ENCODE results near the gene ACSF3.

Gene ACSF3

GRCh38 chr16:89133457-89134127 is 39.9 kb downstream of the ACSF3 start:
- no peak for TF ChIP-seq CTCF (IDR thresholded peaks at IDR 0.05; ENCODE audit: insufficient read depth, low read length, poor library complexity, severe bottlenecking)
- DNase-seq (ENCODE audit: extremely low read depth, insufficient read length) = no peak
- no peaks in the 10 kb centered on the region for H3K27me3 ChIP-seq (replicated peaks; ENCODE audit: control insufficient read depth, insufficient read depth, low read length)
- peaks cover 18% of the 10 kb centered on the region for H3K36me3 ChIP-seq (ENCODE audit: control insufficient read depth, insufficient read depth, low read length)
- H3K4me3 ChIP-seq (replicated peaks; ENCODE audit: low read depth, low read length) = no peak overlapping the region

GRCh38 chr16:89134269-89134668 is 40.6 kb downstream of the ACSF3 start:
- no peaks in the 10 kb centered on the region for H3K27me3 ChIP-seq (replicated peaks; ENCODE audit: control insufficient read depth, insufficient read depth, low read length)
- H3K36me3 ChIP-seq (ENCODE audit: control insufficient read depth, insufficient read depth, low read length) = peaks cover 17% of the 10 kb centered on the region
- H3K4me3 ChIP-seq (replicated peaks; ENCODE audit: low read depth, low read length) = no peak overlapping the region
- DNase-seq (ENCODE audit: extremely low read depth, insufficient read length) = no peak
- no peak for TF ChIP-seq CTCF (IDR thresholded peaks at IDR 0.05; ENCODE audit: insufficient read depth, low read length, poor library complexity, severe bottlenecking)

DNA sequence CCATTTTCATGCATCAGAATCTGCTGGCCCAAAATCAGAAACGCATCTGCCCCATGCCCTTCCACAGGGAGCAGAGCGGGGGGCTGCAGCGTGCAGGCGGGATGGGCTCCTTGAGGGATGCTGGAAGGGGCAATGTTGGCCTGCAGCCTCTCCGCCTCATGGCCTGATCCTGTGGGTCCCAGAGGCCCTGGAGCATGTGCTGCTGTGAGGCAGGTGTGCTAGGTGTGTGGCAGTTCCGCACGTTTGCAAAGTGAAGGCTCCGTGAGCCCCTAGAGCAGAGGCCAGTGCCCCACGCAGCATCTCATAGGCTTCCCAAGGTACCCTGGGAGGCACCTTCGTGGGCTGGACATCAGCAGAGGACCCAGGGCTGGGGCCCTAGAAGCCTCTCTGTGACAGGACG is 41.5 kb downstream of the ACSF3 start:
- H3K4me3 ChIP-seq (replicated peaks; ENCODE audit: low read depth, low read length) = no peak overlapping the region
- H3K36me3 ChIP-seq (ENCODE audit: control insufficient read depth, insufficient read depth, low read length) = peaks cover 22% of the 10 kb centered on the region
- no peak for DNase-seq (ENCODE audit: extremely low read depth, insufficient read length)
- H3K27me3 ChIP-seq (replicated peaks; ENCODE audit: control insufficient read depth, insufficient read depth, low read length) = no peaks in the 10 kb centered on the region
- no peak for TF ChIP-seq CTCF (IDR thresholded peaks at IDR 0.05; ENCODE audit: insufficient read depth, low read length, poor library complexity, severe bottlenecking)

DNA sequence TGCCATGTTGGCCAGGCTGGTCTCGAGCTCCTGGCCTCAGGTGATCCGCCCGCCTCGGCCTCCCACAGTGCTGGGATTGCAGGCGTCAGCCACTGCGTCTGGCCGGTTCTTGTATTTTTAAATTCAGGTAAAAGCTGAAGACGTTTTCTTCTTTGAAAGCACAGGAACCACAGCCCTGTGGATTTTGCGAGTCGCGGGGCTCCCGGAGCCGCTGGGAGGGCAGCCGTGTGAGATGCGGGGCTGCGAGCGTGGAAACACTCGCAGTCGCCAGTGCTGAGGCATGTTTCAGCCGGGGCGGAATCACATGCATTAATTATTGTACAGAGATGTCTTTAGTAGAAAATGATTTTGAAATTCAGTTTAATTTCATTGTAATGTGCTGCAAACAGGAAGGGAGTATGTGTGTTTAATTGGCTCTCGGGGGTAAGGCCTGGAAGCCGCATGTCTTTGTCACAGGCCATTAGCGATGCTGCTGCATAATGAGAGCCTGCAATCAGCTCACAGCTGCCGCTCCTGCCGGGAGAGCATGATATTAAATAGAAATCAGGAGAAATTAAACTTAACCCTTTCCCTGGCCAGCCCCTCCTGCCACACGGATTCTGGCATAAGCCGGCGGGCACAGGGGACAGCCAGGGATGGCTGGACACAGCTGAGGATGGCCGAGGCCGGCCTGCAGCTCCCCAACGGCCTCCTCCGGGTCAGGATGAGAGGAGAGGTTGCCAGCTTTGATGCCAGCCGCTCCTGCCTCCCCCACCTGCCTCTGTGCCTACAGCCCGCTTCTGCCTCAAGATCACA is 42.5 kb downstream of the ACSF3 start:
- no peak for TF ChIP-seq CTCF (IDR thresholded peaks at IDR 0.05; ENCODE audit: insufficient read depth, low read length, poor library complexity, severe bottlenecking)
- no peak for DNase-seq (ENCODE audit: extremely low read depth, insufficient read length)
- H3K27me3 ChIP-seq (replicated peaks; ENCODE audit: control insufficient read depth, insufficient read depth, low read length) = no peaks in the 10 kb centered on the region
- H3K36me3 ChIP-seq (ENCODE audit: control insufficient read depth, insufficient read depth, low read length) = peaks cover 26% of the 10 kb centered on the region
- H3K4me3 ChIP-seq (replicated peaks; ENCODE audit: low read depth, low read length) = no peak overlapping the region

GRCh38 chr16:89136931-89137330 is 43.3 kb downstream of the ACSF3 start:
- no peaks in the 10 kb centered on the region for H3K27me3 ChIP-seq (replicated peaks; ENCODE audit: control insufficient read depth, insufficient read depth, low read length)
- no peak for TF ChIP-seq CTCF (IDR thresholded peaks at IDR 0.05; ENCODE audit: insufficient read depth, low read length, poor library complexity, severe bottlenecking)
- no peak overlapping the region for H3K4me3 ChIP-seq (replicated peaks; ENCODE audit: low read depth, low read length)
- peak; percentile 5 for DNase-seq (ENCODE audit: extremely low read depth, insufficient read length)
- H3K36me3 ChIP-seq (ENCODE audit: control insufficient read depth, insufficient read depth, low read length) = peaks cover 32% of the 10 kb centered on the region
